GM18870 (cell line): Measurements from ENCODE around the gene DNAJB13.

Experiments used
- ATAC-seq: cut with Tn5 transposase; IDR thresholded peaks from one replicate; pipeline ENCODE4 v1.9.1; 2021; ENCODE audit warnings: moderate library complexity; ENCODE audit not compliant: unreplicated experiment

The DNAJB13 gene

GRCh38 chr11:73949912-73950311 lies 914 bp upstream of the DNAJB13 start:
- no peak for ATAC-seq

GRCh38 chr11:73951797-73952196 lies 971 bp downstream of the DNAJB13 start:
- ATAC-seq = no peak

- no peak for ATAC-seq
Measured at GRCh38 chr11:73956876-73957653, 6.2 kb downstream of the DNAJB13 start.

GRCh38 chr11:73957654-73958361 lies 7.0 kb downstream of the DNAJB13 start:
- no peak for ATAC-seq

GRCh38 chr11:73958521-73959141 lies 7.8 kb downstream of the DNAJB13 start:
- no peak for ATAC-seq

- no peak for ATAC-seq
Measured at GRCh38 chr11:73961321-73961720, 10.5 kb downstream of the DNAJB13 start.

- ATAC-seq = no peak
Measured at GRCh38 chr11:73962101-73962705, 11.4 kb downstream of the DNAJB13 start.

GRCh38 chr11:73963861-73964260 lies 13.0 kb downstream of the DNAJB13 start:
- no peak for ATAC-seq

GRCh38 chr11:73965076-73965763 lies 14.4 kb downstream of the DNAJB13 start:
- no peak for ATAC-seq

- no peak for ATAC-seq
Measured at GRCh38 chr11:73965764-73966121, 14.9 kb downstream of the DNAJB13 start.

GRCh38 chr11:73968356-73968966 lies 17.6 kb downstream of the DNAJB13 start:
- no peak for ATAC-seq

GRCh38 chr11:73969091-73969490 lies 18.3 kb downstream of the DNAJB13 start:
- no peak for ATAC-seq

- ATAC-seq = no peak
Measured at GRCh38 chr11:73969991-73970800, 19.4 kb downstream of the DNAJB13 start.

- no peak for ATAC-seq
Measured at GRCh38 chr11:73971175-73971719, 20.4 kb downstream of the DNAJB13 start.

- ATAC-seq = no peak
Measured at GRCh38 chr11:73972187-73972586, 21.4 kb downstream of the DNAJB13 start.

- ATAC-seq = no peak
Measured at GRCh38 chr11:73972620-73973449, 22.0 kb downstream of the DNAJB13 start.

- no peak for ATAC-seq
Measured at GRCh38 chr11:73974604-73975478, 24.0 kb downstream of the DNAJB13 start.

GRCh38 chr11:73975479-73975757 lies 24.6 kb downstream of the DNAJB13 start:
- ATAC-seq = no peak
